ENCODE data around the gene SGK2. TPM values are rescaled to one million over a fixed set of nuclear protein-coding genes. Genes with fewer than 3 reads are reported as not detected.
A peak's percentile ranks its signal among the peaks of the same experiment; 100 is the strongest.

SGK2 gene
- total and polyA plus RNA-seq, 2 of the 13 experiments (the other 11 are each of a cell fraction or from before 2014, with no cell fraction given): 6.2 to 29.4 TPM

DNA sequence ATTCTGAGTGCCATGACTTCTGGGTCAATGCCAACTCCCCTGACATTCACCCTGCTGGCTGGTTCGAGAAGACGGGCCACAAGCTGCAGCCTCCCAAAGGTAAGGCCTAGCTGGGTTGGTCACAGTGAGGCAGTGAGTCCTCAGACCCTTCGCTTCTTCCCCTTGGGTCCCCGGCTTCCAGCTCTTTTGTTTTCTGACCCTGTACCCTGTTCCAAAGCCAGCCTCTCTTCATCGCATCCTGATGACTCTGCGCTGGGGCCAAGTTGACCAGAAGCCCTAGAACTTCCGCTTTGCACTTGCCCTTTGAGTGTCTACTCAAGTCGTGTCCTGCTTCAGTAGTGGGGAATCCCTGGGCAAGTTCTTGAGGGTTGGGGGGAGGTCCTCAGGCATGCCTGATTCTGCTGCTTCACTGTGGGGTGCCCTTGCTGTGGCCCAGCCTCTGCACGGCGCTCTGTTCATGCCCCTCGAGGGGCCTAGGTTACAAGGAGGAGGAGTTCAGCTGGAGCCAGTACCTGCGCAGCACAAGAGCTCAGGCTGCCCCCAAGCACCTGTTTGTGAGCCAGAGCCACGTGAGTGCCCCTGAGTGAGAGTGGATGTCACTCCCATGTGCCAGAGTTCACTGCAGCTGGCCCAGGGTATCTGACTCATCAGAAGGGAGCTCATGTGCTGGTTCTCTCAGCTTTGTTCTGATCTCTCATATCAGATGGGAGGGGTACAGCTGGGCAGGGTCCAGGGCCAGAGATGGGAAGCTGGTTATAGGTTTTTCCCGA lies 28.3 kb upstream of the SGK2 start (continued):
- peak; percentile 97 for TF ChIP-seq JUND (CRISPR knock-in tag; IDR thresholded peaks at IDR 0.05)
- peak; percentile 77; the same call in 1 of the 2 replicates for TF ChIP-seq ZNF205 (CRISPR knock-in tag; IDR thresholded peaks at IDR 0.05)
- TF ChIP-seq, protein P1, sequence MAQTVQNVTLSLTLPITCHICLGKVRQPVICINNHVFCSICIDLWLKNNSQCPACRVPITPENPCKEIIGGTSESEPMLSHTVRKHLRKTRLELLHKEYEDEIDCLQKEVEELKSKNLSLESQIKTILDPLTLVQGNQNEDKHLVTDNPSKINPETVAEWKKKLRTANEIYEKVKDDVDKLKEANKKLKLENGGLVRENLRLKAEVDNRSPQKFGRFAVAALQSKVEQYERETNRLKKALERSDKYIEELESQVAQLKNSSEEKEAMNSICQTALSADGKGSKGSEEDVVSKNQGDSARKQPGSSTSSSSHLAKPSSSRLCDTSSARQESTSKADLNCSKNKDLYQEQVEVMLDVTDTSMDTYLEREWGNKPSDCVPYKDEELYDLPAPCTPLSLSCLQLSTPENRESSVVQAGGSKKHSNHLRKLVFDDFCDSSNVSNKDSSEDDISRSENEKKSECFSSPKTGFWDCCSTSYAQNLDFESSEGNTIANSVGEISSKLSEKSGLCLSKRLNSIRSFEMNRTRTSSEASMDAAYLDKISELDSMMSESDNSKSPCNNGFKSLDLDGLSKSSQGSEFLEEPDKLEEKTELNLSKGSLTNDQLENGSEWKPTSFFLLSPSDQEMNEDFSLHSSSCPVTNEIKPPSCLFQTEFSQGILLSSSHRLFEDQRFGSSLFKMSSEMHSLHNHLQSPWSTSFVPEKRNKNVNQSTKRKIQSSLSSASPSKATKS (CRISPR knock-in tag; IDR thresholded peaks at IDR 0.05): no peak; the same call in 1 of the 2 replicates
- TF ChIP-seq, protein P2, sequence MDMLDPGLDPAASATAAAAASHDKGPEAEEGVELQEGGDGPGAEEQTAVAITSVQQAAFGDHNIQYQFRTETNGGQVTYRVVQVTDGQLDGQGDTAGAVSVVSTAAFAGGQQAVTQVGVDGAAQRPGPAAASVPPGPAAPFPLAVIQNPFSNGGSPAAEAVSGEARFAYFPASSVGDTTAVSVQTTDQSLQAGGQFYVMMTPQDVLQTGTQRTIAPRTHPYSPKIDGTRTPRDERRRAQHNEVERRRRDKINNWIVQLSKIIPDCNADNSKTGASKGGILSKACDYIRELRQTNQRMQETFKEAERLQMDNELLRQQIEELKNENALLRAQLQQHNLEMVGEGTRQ (IDR thresholded peaks at IDR 0.05; ENCODE audit: low read depth, low read length): peak; percentile 54
- TF ChIP-seq, protein P2 (CRISPR knock-in tag; IDR thresholded peaks at IDR 0.05; ENCODE audit: borderline replicate concordance): peak; percentile 61; the same call in 1 of the 2 replicates
- no peak for TF ChIP-seq FOXO4 (CRISPR knock-in tag; conservative IDR thresholded peaks at IDR 0.05)
- no peak for TF ChIP-seq NCOA5 (CRISPR knock-in tag; IDR thresholded peaks at IDR 0.05)
- peak; percentile 87 for TF ChIP-seq RXRB (CRISPR knock-in tag; IDR thresholded peaks at IDR 0.05; ENCODE audit: borderline replicate concordance)
- peak; percentile 96 for TF ChIP-seq ZNF563 (CRISPR knock-in tag; IDR thresholded peaks at IDR 0.05)
- 0 out of 2 replicates have a peak, but pooled peaks have one; percentile 53 for TF ChIP-seq ZNF263 (CRISPR knock-in tag; IDR thresholded peaks at IDR 0.05)
- no peak for TF ChIP-seq ATF4 (CRISPR knock-in tag; IDR thresholded peaks at IDR 0.05)
- TF ChIP-seq TEAD2 (CRISPR knock-in tag; IDR thresholded peaks at IDR 0.05): no peak
- no peak for TF ChIP-seq DBP (CRISPR knock-in tag; IDR thresholded peaks at IDR 0.05; ENCODE audit: not compliant biosample characterization)
- peak; percentile 57 for TF ChIP-seq CEBPG (CRISPR knock-in tag; IDR thresholded peaks at IDR 0.05)
- peak; percentile 84 for TF ChIP-seq TOPORS (CRISPR knock-in tag; IDR thresholded peaks at IDR 0.05)
- TF ChIP-seq GPN1 (CRISPR knock-in tag; IDR thresholded peaks at IDR 0.05; ENCODE audit: borderline replicate concordance): no peak
- peak; percentile 87; the same call in 1 of the 2 replicates for TF ChIP-seq PRMT3 (CRISPR knock-in tag; IDR thresholded peaks at IDR 0.05; ENCODE audit: borderline replicate concordance, low read depth)
- TF ChIP-seq STAT5B (CRISPR knock-in tag; IDR thresholded peaks at IDR 0.05): peak; percentile 62; the same call in 1 of the 2 replicates
- 0 out of 2 replicates have a peak, but pooled peaks have one; percentile 46 for TF ChIP-seq ZSCAN12 (CRISPR knock-in tag; IDR thresholded peaks at IDR 0.05)
- peak; percentile 49; the same call in 1 of the 2 replicates for TF ChIP-seq BCL6 (CRISPR knock-in tag; IDR thresholded peaks at IDR 0.05)
- TF ChIP-seq ZC3H13 (CRISPR knock-in tag; IDR thresholded peaks at IDR 0.05): no peak
- TF ChIP-seq ZNF232 (CRISPR knock-in tag; IDR thresholded peaks at IDR 0.05; ENCODE audit: borderline replicate concordance): peak; percentile 96
- no peak; the same call in 1 of the 2 replicates for TF ChIP-seq ZNF75D (CRISPR knock-in tag; IDR thresholded peaks at IDR 0.05; ENCODE audit: borderline replicate concordance)

Data from HepG2 (cell line).